T-cell (primary cell): ENCODE measurements around the gene KATNBL1. TPM values are rescaled to one million over a fixed set of nuclear protein-coding genes. Genes with fewer than 3 reads are reported as not detected.

Experiments
- ATAC-seq, 4 experiments: fragments of 200-7000 bp in 3 of 4; fragments of 150-1000 bp in 1 of 4; cut with Tn5 transposase; replicated peaks in 1 of 4; 1 replicate in 3 of 4; 2 replicates in 1 of 4; pipeline ENCODE4 v1.10.0; 2021; ENCODE audit warnings: moderate library complexity in 3 of 4, mild to moderate bottlenecking in 2 of 4, moderate number of reproducible peaks in 1 of 4
- CTCF ChIA-PET, 2 donors: fragments of 300-600 bp; sonication (Branson Sonifier 250); formaldehyde crosslinking; loops; one replicate each; lab custom pipeline; 2022; ENCODE audit warnings: antibody characterized with exemption in 2 of 2; lab: Charles Lee
- POLR2A ChIA-PET, 2 donors: fragments of 300-600 bp; sonication (Branson Sonifier 250); formaldehyde crosslinking; loops; one replicate each; lab custom pipeline; 2022; ENCODE audit warnings: antibody characterized with exemption in 2 of 2; lab: Charles Lee
- DNase-seq, 35 experiments: peaks; one replicate each; pipeline versions ENCODE4 v3.0.0 to v3.0.0-alpha.2; 2013 to 2023
- H3K27ac ChIP-seq: one replicate; pipeline ENCODE4 v1.5.1; 2013; ENCODE audit warnings: low read length
- H3K27me3 ChIP-seq, 2 experiments: replicated peaks in 1 of 2; 1 replicate in 1 of 2; 2 replicates in 1 of 2; pipeline versions ENCODE4 v1.6.1 to v1.7.0; 2013; ENCODE audit warnings: low read length in 1 of 2, mixed read lengths in 1 of 2; ENCODE audit not compliant: control insufficient read depth in 2 of 2, insufficient read depth in 2 of 2; ENCODE audit errors: extremely low read depth in 1 of 2
- H3K36me3 ChIP-seq, 2 donors: 1 replicate in 1 of 2; 2 replicates in 1 of 2; pipeline versions ENCODE4 v1.6.1 to v1.7.0; 2013; ENCODE audit warnings: low read length in 1 of 2; ENCODE audit not compliant: control insufficient read depth in 2 of 2, insufficient read depth in 1 of 2; ENCODE audit errors: extremely low read depth in 1 of 2
- H3K4me1 ChIP-seq, 2 experiments: 1 replicate in 1 of 2; 2 replicates in 1 of 2; pipeline versions ENCODE4 v1.6.1 to v1.7.0; 2013; ENCODE audit warnings: low read length in 2 of 2, mixed read lengths in 1 of 2; ENCODE audit not compliant: insufficient read depth in 2 of 2, control insufficient read depth in 1 of 2; ENCODE audit errors: extremely low read depth in 1 of 2
- H3K4me3 ChIP-seq, 2 donors: 1 replicate in 1 of 2; 2 replicates in 1 of 2; pipeline versions ENCODE4 v1.5.1 to v1.7.0; 2013; ENCODE audit warnings: mild to moderate bottlenecking in 2 of 2, low read length in 1 of 2, moderate library complexity in 1 of 2; ENCODE audit not compliant: control insufficient read depth in 1 of 2; ENCODE audit errors: extremely low read depth in 1 of 2
- H3K9me3 ChIP-seq: 2 replicates; pipeline ENCODE4 v1.7.0; 2013
- H3K27ac Mint-ChIP-seq, 2 donors: one replicate each; pipeline ENCODE4 v1.8.0; 2020 to 2021; ENCODE audit warnings: mild to moderate bottlenecking in 2 of 2, mixed read lengths in 2 of 2
- H3K27me3 Mint-ChIP-seq, 2 donors: one replicate each; pipeline ENCODE4 v1.8.0; 2021 to 2022; ENCODE audit warnings: mixed read lengths in 2 of 2
- H3K36me3 Mint-ChIP-seq: one replicate; pipeline ENCODE4 v1.8.0; 2021; ENCODE audit warnings: mixed read lengths
- H3K4me1 Mint-ChIP-seq, 3 donors: one replicate each; pipeline ENCODE4 v1.8.0; 2020 to 2022; ENCODE audit warnings: mixed read lengths in 3 of 3, mild to moderate bottlenecking in 1 of 3
- H3K4me3 Mint-ChIP-seq, 3 donors: one replicate each; pipeline ENCODE4 v1.8.0; 2020 to 2022; ENCODE audit warnings: mild to moderate bottlenecking in 3 of 3, mixed read lengths in 3 of 3, moderate library complexity in 3 of 3
- H3K9me3 Mint-ChIP-seq, 3 donors: one replicate each; pipeline ENCODE4 v1.8.0; 2020 to 2022; ENCODE audit warnings: mixed read lengths in 3 of 3
- WGBS: methylation state at CpG from one replicate; pipeline ENCODE4 v1.1.5; 2013; ENCODE audit warnings: missing lambda C conversion rate; ENCODE audit not compliant: insufficient coverage; 5-methylcytosine and 5-hydroxymethylcytosine counted together
- total RNA-seq, 35 experiments: library from RNA in 6 of 35; stranded (reverse) in 6 of 35; fragments of 120-200 nt in 1 of 35; gene quantifications; one replicate each; pipeline versions ENCODE4 v1.2.1 to v1.2.4 and lab custom pipeline; 2013 to 2026

The KATNBL1 gene
- total RNA-seq, 5 donors from 2014 or later (not counting 1 experiment from before 2014, with no cell fraction given), result 27.1 to 37.3 (median 29.5) TPM

DNA sequence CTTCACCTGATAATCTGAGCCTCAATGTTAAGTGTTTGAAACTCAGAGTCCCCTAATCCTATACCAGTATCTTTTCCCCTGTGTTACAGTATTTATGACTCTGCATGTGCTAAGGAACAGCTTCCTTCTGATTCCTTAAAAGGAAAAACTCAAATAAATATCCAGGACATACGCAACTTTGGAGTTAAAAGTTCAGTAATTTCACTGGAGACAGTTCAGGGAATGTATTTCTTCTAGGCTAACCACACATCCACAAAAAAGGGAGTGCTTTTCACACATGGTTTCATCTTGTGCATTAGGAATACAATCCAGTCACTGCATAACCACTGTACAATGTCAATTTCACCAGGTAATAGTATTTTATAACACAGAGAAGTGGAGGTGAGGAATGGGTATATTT is 77.0 kb downstream of the KATNBL1 start:
- no peaks in the 10 kb centered on the region for H3K4me1 ChIP-seq
- H3K27ac ChIP-seq, result no peak overlapping the region
- Mint-ChIP-seq H3K4me1 (no peaks in the 10 kb centered on the region), H3K27me3 (no peaks in the 10 kb centered on the region), H3K27ac (no peak overlapping the region), H3K9me3 (peaks cover 0 to 6% (median 0%) of the 10 kb centered on the region in 3 donors), H3K4me3 (no peak overlapping the region), H3K36me3 (no peaks in the 10 kb centered on the region)
- no peak for DNase-seq
- CTCF ChIA-PET, result interaction anchor here in 1 of 2 donors (1.1 kb wide), 1 partner anchor 109 kb away, joined by 3 read pairs; no protein-coding TSS in a partner anchor
- no peaks in the 10 kb centered on the region for H3K36me3 ChIP-seq
- no peaks in the 10 kb centered on the region for H3K9me3 ChIP-seq
- no peaks in the 10 kb centered on the region for H3K27me3 ChIP-seq
- no peak overlapping the region for H3K4me3 ChIP-seq
- ATAC-seq, result no peak
- POLR2A ChIA-PET, result no interaction called here
- WGBS, result no CpG with 5 or more reads among the region's 1 CpG

DNA sequence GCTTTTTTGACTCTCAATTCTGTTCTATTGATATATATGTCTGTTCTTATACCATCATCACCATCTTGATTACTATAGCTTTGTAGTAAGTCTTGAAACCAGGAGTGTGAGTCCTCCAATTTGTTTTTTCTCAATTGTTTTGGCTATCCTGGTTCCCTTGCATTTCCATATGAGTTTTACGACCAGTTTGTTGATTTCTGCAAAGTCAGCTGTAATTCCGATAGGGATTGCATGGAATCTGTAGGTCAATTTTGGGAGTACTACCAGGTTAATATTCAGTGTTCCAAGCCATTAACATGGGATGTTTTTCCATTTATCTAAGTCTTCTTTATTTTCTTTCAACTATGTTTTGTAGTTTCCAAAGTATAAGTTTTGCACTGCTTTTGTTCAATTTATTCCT is 81.0 kb downstream of the KATNBL1 start:
- Mint-ChIP-seq H3K9me3 (peaks cover 0 to 6% (median 3%) of the 10 kb centered on the region in 3 donors), H3K36me3 (no peaks in the 10 kb centered on the region), H3K4me3 (no peak overlapping the region), H3K27ac (no peak overlapping the region), H3K4me1 (no peaks in the 10 kb centered on the region), H3K27me3 (no peaks in the 10 kb centered on the region)
- POLR2A ChIA-PET, result no interaction called here
- DNase-seq, result no peak
- WGBS, result no CpG with 5 or more reads among the region's 2 CpGs
- CTCF ChIA-PET, result no interaction called here
- ATAC-seq, result no peak
- no peaks in the 10 kb centered on the region for H3K9me3 ChIP-seq
- H3K27me3 ChIP-seq, result no peaks in the 10 kb centered on the region
- H3K36me3 ChIP-seq, result no peaks in the 10 kb centered on the region
- no peaks in the 10 kb centered on the region for H3K4me1 ChIP-seq
- no peak overlapping the region for H3K4me3 ChIP-seq
- H3K27ac ChIP-seq, result no peak overlapping the region

- H3K27me3 Mint-ChIP-seq, result peaks cover 5 to 6% of the 10 kb centered on the region in 2 donors
- Histone ChIP-seq H3K27me3 (peaks cover 0 to 2% of the 10 kb centered on the region in 2 experiments), H3K36me3 (no peaks in the 10 kb centered on the region), H3K9me3 (no peaks in the 10 kb centered on the region), H3K27ac (no peak overlapping the region), H3K4me1 (no peaks in the 10 kb centered on the region), H3K4me3 (no peak overlapping the region)
- peaks cover 0 to 6% (median 3%) of the 10 kb centered on the region in 3 donors for H3K9me3 Mint-ChIP-seq
- no peak for ATAC-seq
- ChIA-PET CTCF (no interaction called here), POLR2A (no interaction called here)
- no peaks in the 10 kb centered on the region for H3K36me3 Mint-ChIP-seq
- no peaks in the 10 kb centered on the region for H3K4me1 Mint-ChIP-seq
- no peak overlapping the region for H3K27ac Mint-ChIP-seq
- DNase-seq, result no peak
- no peak overlapping the region for H3K4me3 Mint-ChIP-seq
Observed at GRCh38 chr15:34126522-34126921, 83.4 kb downstream of the KATNBL1 start.

DNA sequence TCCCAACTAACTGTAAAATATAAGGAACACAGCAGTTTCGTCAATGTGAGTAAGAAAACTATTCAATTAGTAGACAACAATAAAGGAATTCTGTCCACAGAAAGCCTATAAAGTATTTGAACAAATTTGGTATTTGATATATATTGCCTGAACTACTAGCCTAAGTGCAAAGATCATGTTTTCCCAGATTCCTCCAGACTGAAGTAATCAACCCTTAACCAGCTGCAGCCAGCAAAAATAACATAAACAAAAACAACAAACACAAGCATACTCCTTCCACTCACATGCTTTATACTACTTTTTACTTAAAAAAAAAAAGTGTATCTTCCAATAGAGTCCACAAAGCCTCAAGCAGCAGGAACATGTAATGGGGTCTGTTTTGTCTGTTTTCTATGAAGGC is 84.0 kb downstream of the KATNBL1 start:
- H3K4me1 Mint-ChIP-seq, result no peaks in the 10 kb centered on the region

GRCh38 chr15:34124651-34125050 is 85.2 kb downstream of the KATNBL1 start:
- H3K4me1 ChIP-seq, result no peaks in the 10 kb centered on the region
- no peak overlapping the region for H3K4me3 ChIP-seq
- Mint-ChIP-seq H3K4me3 (no peak overlapping the region), H3K4me1 (no peaks in the 10 kb centered on the region), H3K27ac (no peak overlapping the region), H3K27me3 (peaks cover 12 to 21% of the 10 kb centered on the region in 2 donors), H3K36me3 (no peaks in the 10 kb centered on the region), H3K9me3 (peaks cover 0 to 6% (median 3%) of the 10 kb centered on the region in 3 donors)
- POLR2A ChIA-PET, result no interaction called here
- H3K27ac ChIP-seq, result no peak overlapping the region
- WGBS, result no CpG with 5 or more reads among the region's 4 CpGs
- H3K9me3 ChIP-seq, result no peaks in the 10 kb centered on the region
- ATAC-seq, result no peak
- no peaks in the 10 kb centered on the region for H3K36me3 ChIP-seq
- DNase-seq, result no peak
- CTCF ChIA-PET, result interaction anchor here in 1 of 2 donors (1.4 kb wide), 1 partner anchor 62 kb away, joined by 3 read pairs; no protein-coding TSS in a partner anchor
- H3K27me3 ChIP-seq, result peaks cover 0 to 5% of the 10 kb centered on the region in 2 experiments

More for the DNA sequence above, 84.0 kb downstream of the KATNBL1 start:
- H3K27me3 ChIP-seq, result peaks cover 0 to 5% of the 10 kb centered on the region in 2 experiments
- no peak for DNase-seq
- no peaks in the 10 kb centered on the region for H3K4me1 ChIP-seq
- no peaks in the 10 kb centered on the region for H3K36me3 Mint-ChIP-seq
- ATAC-seq, result no peak
- no peak overlapping the region for H3K4me3 Mint-ChIP-seq
- H3K9me3 Mint-ChIP-seq, result peaks cover 0 to 6% (median 3%) of the 10 kb centered on the region in 3 donors
- H3K9me3 ChIP-seq, result no peaks in the 10 kb centered on the region
- no peaks in the 10 kb centered on the region for H3K36me3 ChIP-seq
- peaks cover 5 to 12% of the 10 kb centered on the region in 2 donors for H3K27me3 Mint-ChIP-seq
- H3K27ac Mint-ChIP-seq, result no peak overlapping the region
- ChIA-PET CTCF (no interaction called here), POLR2A (no interaction called here)
- no peak overlapping the region for H3K4me3 ChIP-seq
- no CpG with 5 or more reads among the region's 1 CpG for WGBS
- no peak overlapping the region for H3K27ac ChIP-seq

DNA sequence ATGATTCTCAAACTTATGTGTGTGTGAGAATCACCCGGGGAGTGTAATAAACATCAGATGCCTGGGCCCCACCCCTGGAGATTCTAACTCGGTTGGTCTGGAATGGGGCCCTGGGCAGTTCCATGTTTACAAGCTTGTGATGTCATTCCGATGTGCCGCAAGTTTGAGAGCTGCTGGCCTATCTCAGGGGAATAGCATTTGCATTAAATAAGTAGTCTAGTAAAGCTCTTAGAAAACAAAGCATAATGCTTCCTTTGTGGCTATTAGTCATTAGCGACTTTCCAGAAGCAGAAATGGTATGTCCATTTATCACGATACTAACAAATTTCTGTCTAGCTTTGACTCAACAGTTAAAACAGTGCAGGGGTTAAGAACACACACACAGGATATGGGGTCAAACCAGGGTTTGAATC is 87.1 kb downstream of the KATNBL1 start:
- Mint-ChIP-seq H3K4me1 (no peaks in the 10 kb centered on the region), H3K36me3 (no peaks in the 10 kb centered on the region), H3K9me3 (peaks cover 0 to 3% (median 0%) of the 10 kb centered on the region in 3 donors), H3K4me3 (no peak overlapping the region), H3K27me3 (peaks cover 12 to 32% of the 10 kb centered on the region in 2 donors), H3K27ac (no peak overlapping the region)
- no peaks in the 10 kb centered on the region for H3K4me1 ChIP-seq
- H3K36me3 ChIP-seq, result no peaks in the 10 kb centered on the region
- H3K27ac ChIP-seq, result no peak overlapping the region
- WGBS, result 60% methylated on average over 2 of the region's 6 CpGs
- H3K9me3 ChIP-seq, result no peaks in the 10 kb centered on the region
- ChIA-PET CTCF (no interaction called here), POLR2A (interaction anchor here in 1 of 2 donors (0.5 kb wide), 1 partner anchor 49 kb away, joined by 6 read pairs; no protein-coding TSS in a partner anchor)
- no peak overlapping the region for H3K4me3 ChIP-seq
- no peak for DNase-seq
- peaks cover 0 to 10% of the 10 kb centered on the region in 2 experiments for H3K27me3 ChIP-seq
- no peak for ATAC-seq
